GM12891 (cell line): ENCODE results near the gene MT1X.

Source experiments
- POLR2A ChIP-seq: IDR thresholded peaks from 2 replicates; pipeline ENCODE4 v1.6.1; 2011; ENCODE audit warnings: low read depth, low read length, control low read depth
- POLR2AphosphoS5 ChIP-seq: IDR thresholded peaks from 2 replicates; pipeline ENCODE4 v1.6.1; 2011; ENCODE audit warnings: low read depth, low read length, control low read depth
- POU2F2 ChIP-seq: IDR thresholded peaks from 2 replicates; pipeline ENCODE4 v1.6.1; 2011; ENCODE audit warnings: low read depth, mild to moderate bottlenecking, control low read depth, low read length, moderate library complexity
- SPI1 ChIP-seq: IDR thresholded peaks from 2 replicates; pipeline ENCODE4 v1.6.1; 2011; ENCODE audit warnings: low read depth, low read length, control low read depth
- TAF1 ChIP-seq: IDR thresholded peaks from 2 replicates; pipeline ENCODE4 v1.6.1; 2011; ENCODE audit warnings: low read depth, low read length, control low read depth

- TF ChIP-seq POLR2A (no peak), POU2F2 (no peak), POLR2AphosphoS5 (no peak), TAF1 (no peak), SPI1 (no peak)
Measured at GRCh38 chr16:56643080-56643778, 39.0 kb upstream of the MT1X start.
